GM21825 (cell line): Measurements from ENCODE around the gene LMLN.
"Not testable (repeated sequence)": the region's sequence is repeated elsewhere in the genome, so short reads cannot be mapped to it uniquely, and the experiment has no call there.

ENCODE experiments used
- ATAC-seq: cut with Tn5 transposase; IDR thresholded peaks from one replicate; pipeline ENCODE4 v1.9.1; 2021; ENCODE audit warnings: mild to moderate bottlenecking, moderate library complexity; ENCODE audit not compliant: unreplicated experiment

Gene LMLN

GRCh38 chr3:197955892-197956477, 4.0 kb upstream of the LMLN start:
- no peak for ATAC-seq

GRCh38 chr3:197956626-197956988, 3.4 kb upstream of the LMLN start:
- ATAC-seq = no peak

- no peak for ATAC-seq
Observed at GRCh38 chr3:197957790-197958133, 2.3 kb upstream of the LMLN start.

- no peak for ATAC-seq
Observed at GRCh38 chr3:197958346-197958745, 1.7 kb upstream of the LMLN start.

GRCh38 chr3:197958848-197959247, 1.2 kb upstream of the LMLN start:
- ATAC-seq = not testable (repeated sequence)

GRCh38 chr3:197959500-197959890, 522 bp upstream of the LMLN start:
- ATAC-seq = no peak

GRCh38 chr3:197960694-197961581, 921 bp downstream of the LMLN start:
- no peak for ATAC-seq

- ATAC-seq = no peak
Observed at GRCh38 chr3:197961582-197961945, 1.5 kb downstream of the LMLN start.

GRCh38 chr3:197963019-197963637, 3.1 kb downstream of the LMLN start:
- ATAC-seq = no peak

GRCh38 chr3:197967337-197967989, 7.4 kb downstream of the LMLN start:
- ATAC-seq = not testable (repeated sequence)

- ATAC-seq = no peak
Observed at GRCh38 chr3:197970588-197970987, 10.6 kb downstream of the LMLN start.

GRCh38 chr3:197974016-197974415, 14.0 kb downstream of the LMLN start:
- ATAC-seq = no peak

GRCh38 chr3:197975311-197975710, 15.3 kb downstream of the LMLN start:
- ATAC-seq = no peak

- ATAC-seq = no peak
Observed at GRCh38 chr3:197983076-197983475, 23.1 kb downstream of the LMLN start.

GRCh38 chr3:197989651-197990050, 29.6 kb downstream of the LMLN start:
- ATAC-seq = no peak

GRCh38 chr3:197994736-197995135, 34.7 kb downstream of the LMLN start:
- no peak for ATAC-seq

- ATAC-seq = no peak
Observed at GRCh38 chr3:197996855-197997254, 36.8 kb downstream of the LMLN start.

GRCh38 chr3:197997936-197998335, 37.9 kb downstream of the LMLN start:
- ATAC-seq = no peak

GRCh38 chr3:198017090-198017489, 57.1 kb downstream of the LMLN start:
- ATAC-seq = no peak

- no peak for ATAC-seq
Observed at GRCh38 chr3:198018416-198018815, 58.4 kb downstream of the LMLN start.

- no peak for ATAC-seq
Observed at GRCh38 chr3:198019115-198019514, 59.1 kb downstream of the LMLN start.

GRCh38 chr3:198021320-198021719, 61.3 kb downstream of the LMLN start:
- ATAC-seq = no peak
